Measurements from ENCODE around the gene TNIP2. TPM values are rescaled to one million over a fixed set of nuclear protein-coding genes. Genes with fewer than 3 reads are reported as not detected.

The TNIP2 gene
- total and polyA plus RNA-seq, 2 donors (not counting 1 experiment from before 2014, with no cell fraction given), result 47.6 to 71.9 TPM

- peak overlapping the region; percentile 38 to 83 for H3K27ac ChIP-seq (ENCODE audit: low read length in 2 of 2)
- intact Hi-C loops (cut with micrococcal nuclease), result no loop called here
- no peak for ATAC-seq (ENCODE audit: low read depth)
- no peaks in the 10 kb centered on the region for H3K27me3 ChIP-seq (replicated peaks in 1 of 4; ENCODE audit: control extremely low read depth in 1 of 4, control insufficient read depth in 3 of 4, insufficient read depth in 4 of 4, low read length in 3 of 4)
- H3K36me3 ChIP-seq (replicated peaks in 1 of 2; ENCODE audit: control extremely low read depth in 1 of 2, control insufficient read depth in 1 of 2, extremely low read depth in 1 of 2, insufficient read depth in 2 of 2, low read length in 1 of 2), result peaks cover 0 to 1% of the 10 kb centered on the region in 2 experiments
- 62% methylated on average over 21 of the region's 23 CpGs for WGBS (ENCODE audit: insufficient coverage)
- peaks cover 57% of the 10 kb centered on the region for H3K79me2 ChIP-seq (ENCODE audit: control insufficient read depth, insufficient read depth, low read length)
- Mint-ChIP-seq H3K4me1 (peaks cover 30% of the 10 kb centered on the region), H3K27me3 (no peaks in the 10 kb centered on the region), H3K4me3 (peak overlapping the region; percentile 83), H3K27ac (peak overlapping the region; percentile 79), H3K9me3 (ENCODE audit: insufficient read depth) (no peaks in the 10 kb centered on the region)
- CTCF ChIA-PET, result interaction anchor here (0.8 to 1.6 kb wide), 3 partner anchors 9 to 209 kb away, joined by 5 read pairs; partner anchors contain the start of genes GRK4 and NOP14
- no peak for DNase-seq
- peak overlapping the region; percentile 64 for H3K9ac ChIP-seq (ENCODE audit: low read length)
- peak overlapping the region; percentile 86 for H3K4me2 ChIP-seq (replicated peaks; ENCODE audit: low read depth, low read length, poor library complexity, severe bottlenecking)
- H2AFZ ChIP-seq (ENCODE audit: insufficient read depth, low read depth, low read length, poor library complexity, severe bottlenecking), result peak overlapping the region; percentile 69
- peak overlapping the region in 4 of 5 experiments; percentile 53 to 78 (median 68) for H3K4me3 ChIP-seq (ENCODE audit: control extremely low read depth in 1 of 5, extremely low read depth in 1 of 5, insufficient read depth in 1 of 5, low read depth in 2 of 5, low read length in 4 of 5)
- TF ChIP-seq CTCF (IDR thresholded peaks at IDR 0.05), result no peak
- POLR2A ChIA-PET, result interaction anchor here (0.6 to 2.6 kb wide), 3 partner anchors 8 to 283 kb away, joined by 3 to 8 read pairs (median 6); no protein-coding TSS in a partner anchor
- peaks cover 11 to 18% of the 10 kb centered on the region in 2 donors for H3K4me1 ChIP-seq (ENCODE audit: control insufficient read depth in 2 of 2, insufficient read depth in 2 of 2, low read length in 2 of 2)
- H4K20me1 ChIP-seq (ENCODE audit: control insufficient read depth, insufficient read depth, low read length, poor library complexity, severe bottlenecking), result peaks cover 39% of the 10 kb centered on the region
- H3K9me3 ChIP-seq (ENCODE audit: control extremely low read depth in 1 of 3, control insufficient read depth in 2 of 3, insufficient read depth in 1 of 3, low read length in 2 of 3), result no peaks in the 10 kb centered on the region
Measured at GRCh38 chr4:2754848-2755819, 1.0 kb downstream of the TNIP2 start.

- peaks cover 53% of the 10 kb centered on the region for H4K20me1 ChIP-seq (ENCODE audit: control insufficient read depth, insufficient read depth, low read length, poor library complexity, severe bottlenecking)
- peaks cover 15 to 29% of the 10 kb centered on the region in 2 donors for H3K4me1 ChIP-seq (ENCODE audit: control insufficient read depth in 2 of 2, insufficient read depth in 2 of 2, low read length in 2 of 2)
- H3K9ac ChIP-seq (ENCODE audit: low read length), result no peak overlapping the region
- no peaks in the 10 kb centered on the region for H3K27me3 ChIP-seq (replicated peaks in 1 of 4; ENCODE audit: control extremely low read depth in 1 of 4, control insufficient read depth in 3 of 4, insufficient read depth in 4 of 4, low read length in 3 of 4)
- ChIA-PET POLR2A (interaction anchor here (0.8 kb wide), 1 partner anchor 109 kb away, joined by 4 read pairs; no protein-coding TSS in a partner anchor), CTCF (no interaction called here)
- H3K79me2 ChIP-seq (ENCODE audit: control insufficient read depth, insufficient read depth, low read length), result peaks cover 74% of the 10 kb centered on the region
- H3K4me3 ChIP-seq (ENCODE audit: control extremely low read depth in 1 of 5, extremely low read depth in 1 of 5, insufficient read depth in 1 of 5, low read depth in 2 of 5, low read length in 4 of 5), result no peak overlapping the region
- DNase-seq (no peak), ATAC-seq (ENCODE audit: low read depth) (no peak)
- H3K4me2 ChIP-seq (replicated peaks; ENCODE audit: low read depth, low read length, poor library complexity, severe bottlenecking), result no peak overlapping the region
- 89% methylated on average over 4 of the region's 4 CpGs for WGBS (ENCODE audit: insufficient coverage)
- Mint-ChIP-seq H3K9me3 (ENCODE audit: insufficient read depth) (no peaks in the 10 kb centered on the region), H3K4me1 (peaks cover 34% of the 10 kb centered on the region), H3K4me3 (no peak overlapping the region), H3K27ac (no peak overlapping the region), H3K27me3 (no peaks in the 10 kb centered on the region)
- intact Hi-C loops (cut with micrococcal nuclease), result no loop called here
- no peak overlapping the region for H2AFZ ChIP-seq (ENCODE audit: insufficient read depth, low read depth, low read length, poor library complexity, severe bottlenecking)
- H3K27ac ChIP-seq (ENCODE audit: low read length in 2 of 2), result no peak overlapping the region
- peaks cover 1 to 2% of the 10 kb centered on the region in 2 experiments for H3K36me3 ChIP-seq (replicated peaks in 1 of 2; ENCODE audit: control extremely low read depth in 1 of 2, control insufficient read depth in 1 of 2, extremely low read depth in 1 of 2, insufficient read depth in 2 of 2, low read length in 1 of 2)
- no peak for TF ChIP-seq EZH2 (IDR thresholded peaks at IDR 0.05; ENCODE audit: borderline replicate concordance, insufficient read depth, low read depth, low read length, poor library complexity, severe bottlenecking)
- no peak for TF ChIP-seq CTCF (IDR thresholded peaks at IDR 0.05)
- H3K9me3 ChIP-seq (ENCODE audit: control extremely low read depth in 1 of 3, control insufficient read depth in 2 of 3, insufficient read depth in 1 of 3, low read length in 2 of 3), result no peaks in the 10 kb centered on the region
Measured at GRCh38 chr4:2753436-2753835, 2.7 kb downstream of the TNIP2 start.
